ENCODE measurements around the gene APOBEC3A. TPM values are rescaled to one million over a fixed set of nuclear protein-coding genes. Genes with fewer than 3 reads are reported as not detected.

The APOBEC3A gene
- total and polyA plus RNA-seq, 10 of the 15 experiments (the other 5 are each of a cell fraction or from before 2014, with no cell fraction given): 0.20 TPM; not detected in 9

GRCh38 chr22:38963872-38964271, 6.5 kb downstream of the APOBEC3A start (continued):
- TF ChIP-seq ZNF592 (IDR thresholded peaks at IDR 0.05) (no peak), CTCF (IDR thresholded peaks at IDR 0.05 in 2 of 3, conservative IDR thresholded peaks at IDR 0.05 in 1 of 3; ENCODE audit: control insufficient read depth in 2 of 3, extremely low read depth in 1 of 3, insufficient read depth in 1 of 3, low read depth in 3 of 3, low read length in 3 of 3) (no peak), CHD4 (IDR thresholded peaks at IDR 0.05) (no peak), ZNF207 (IDR thresholded peaks at IDR 0.05; ENCODE audit: borderline replicate concordance) (no peak), ETV6 (conservative IDR thresholded peaks at IDR 0.05 in 1 of 2, IDR thresholded peaks at IDR 0.05 in 1 of 2; ENCODE audit: borderline replicate concordance in 1 of 2, low read depth in 1 of 2) (no peak), BRCA1 (IDR thresholded peaks at IDR 0.05; ENCODE audit: low read depth, low read length) (no peak)

- ChIA-PET POLR2A (no interaction called here), CTCF (interaction anchor here (0.8 to 1.1 kb wide), 2 partner anchors 10 to 39 kb away, joined by 4 to 5 read pairs; no protein-coding TSS in a partner anchor)
- FAIRE-seq: no peak
- TF ChIP-seq PBX3 (IDR thresholded peaks at IDR 0.05; ENCODE audit: insufficient replicate concordance, low read depth, low read length): no peak
- TF ChIP-seq POLR2A (IDR thresholded peaks at IDR 0.05; ENCODE audit: low read depth, low read length): no peak
- no peak for TF ChIP-seq NR2C1 (IDR thresholded peaks at IDR 0.05)
- no peak for TF ChIP-seq PAX5 (IDR thresholded peaks at IDR 0.05; ENCODE audit: borderline replicate concordance, low read depth, low read length)
- no peak for TF ChIP-seq RELB (IDR thresholded peaks at IDR 0.05; ENCODE audit: low read depth)
- TF ChIP-seq HDAC2 (IDR thresholded peaks at IDR 0.05): no peak
Measured at GRCh38 chr22:38964306-38964705, 6.9 kb downstream of the APOBEC3A start.

More at GRCh38 chr22:38964306-38964705, 6.9 kb downstream of the APOBEC3A start:
- in situ Hi-C loops (cut with MboI): no loop called here
- Histone ChIP-seq H3K9me3 (replicated peaks; ENCODE audit: control insufficient read depth, insufficient read depth, low read length) (no peaks in the 10 kb centered on the region), H3K27ac (ENCODE audit: control insufficient read depth, insufficient read depth) (no peak overlapping the region), H2AFZ (ENCODE audit: control insufficient read depth, low read depth, low read length) (no peak overlapping the region), H4K20me1 (ENCODE audit: control insufficient read depth, insufficient read depth) (no peaks in the 10 kb centered on the region), H3K36me3 (ENCODE audit: control insufficient read depth in 2 of 2, insufficient read depth in 2 of 2, low read length in 1 of 2) (no peaks in the 10 kb centered on the region), H3K9ac (ENCODE audit: control insufficient read depth, insufficient read depth, low read length) (no peak overlapping the region), H3K27me3 (replicated peaks in 1 of 2; ENCODE audit: control insufficient read depth in 2 of 2, insufficient read depth in 2 of 2, low read length in 1 of 2) (no peaks in the 10 kb centered on the region), H3K4me1 (ENCODE audit: control insufficient read depth, insufficient read depth, low read length) (peaks cover 9% of the 10 kb centered on the region), H3K4me3 (no peak overlapping the region), H3K79me2 (ENCODE audit: control insufficient read depth, insufficient read depth, low read length) (no peaks in the 10 kb centered on the region), H3K4me2 (ENCODE audit: control insufficient read depth, insufficient read depth) (no peak overlapping the region)
- SMC1A ChIA-PET (ENCODE audit: uncharacterized antibody, unreplicated experiment): no interaction called here
- intact Hi-C loops (cut with micrococcal nuclease; ENCODE audit: unreplicated experiment): no loop called here
- 59% methylated on average over 7 of the region's 7 CpGs for WGBS (ENCODE audit: insufficient coverage, insufficient replicate concordance, low lambda C conversion rate, missing lambda C conversion rate)
- no peak for DNase-seq (ENCODE audit: low read depth, low spot score)
- no peak for ATAC-seq
- RAD21 ChIA-PET (ENCODE audit: unreplicated experiment): no interaction called here
- BruUV-seq (replicated peaks): no TSS peak
